ENCODE measurements around the gene GJB5. TPM values are rescaled to one million over a fixed set of nuclear protein-coding genes. Genes with fewer than 3 reads are reported as not detected.
"Not testable (repeated sequence)": the region's sequence is repeated elsewhere in the genome, so short reads cannot be mapped to it uniquely, and the experiment has no call there.

The GJB5 gene
- total and polyA plus RNA-seq, 2 experiments from 2014 or later: not detected

GRCh38 chr1:34768856-34769255 lies 14.0 kb downstream of the GJB5 start:
- no peaks in the 10 kb centered on the region for H3K9me3 ChIP-seq (ENCODE audit: low read depth)
- no peaks in the 10 kb centered on the region for H3K4me1 ChIP-seq (ENCODE audit: low read depth)
- H3K27me3 ChIP-seq: peaks cover 6% of the 10 kb centered on the region
- no peak overlapping the region for H3K4me3 ChIP-seq
- H3K27ac ChIP-seq: no peak overlapping the region
- no peak for DNase-seq (ENCODE audit: low read depth in 1 of 2, low spot score in 1 of 2)
- no peak for TF ChIP-seq CTCF (IDR thresholded peaks at IDR 0.05; ENCODE audit: low read depth, low read length)
- H3K36me3 ChIP-seq: no peaks in the 10 kb centered on the region

DNA sequence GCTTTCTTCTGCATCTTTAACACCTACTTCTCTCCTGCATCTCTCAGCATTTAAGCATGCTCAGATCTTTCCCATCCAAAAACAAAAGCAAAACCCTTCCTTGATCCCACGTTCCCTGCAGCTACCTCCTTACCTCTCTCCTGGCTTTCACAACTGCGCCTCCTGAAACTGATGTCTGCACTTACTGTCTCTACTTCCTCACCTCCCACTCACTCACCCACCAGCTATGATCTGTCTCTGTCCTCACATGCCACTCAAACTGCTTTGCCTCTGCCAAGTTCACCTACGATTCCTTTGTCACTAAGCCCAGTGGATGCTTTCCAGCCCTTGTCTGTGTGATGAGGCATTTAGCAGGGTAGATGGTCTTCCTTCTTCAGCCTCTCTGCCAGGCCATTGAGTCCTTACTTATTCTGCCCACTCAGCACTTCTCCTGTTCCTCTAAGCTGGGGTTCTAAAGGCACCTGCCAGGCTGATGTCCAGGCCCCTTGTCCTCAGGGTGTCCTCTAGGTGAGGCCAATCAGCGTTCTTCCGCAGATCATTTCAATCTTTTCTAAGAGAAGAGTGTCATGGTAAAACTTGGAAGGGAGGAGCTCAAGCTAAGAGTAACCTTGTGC lies 16.2 kb downstream of the GJB5 start:
- TF ChIP-seq CTCF (IDR thresholded peaks at IDR 0.05; ENCODE audit: low read depth, low read length): no peak
- Histone ChIP-seq H3K36me3 (no peaks in the 10 kb centered on the region), H3K4me1 (ENCODE audit: low read depth) (no peaks in the 10 kb centered on the region), H3K4me3 (no peak overlapping the region), H3K27ac (no peak overlapping the region), H3K27me3 (peaks cover 6% of the 10 kb centered on the region), H3K9me3 (ENCODE audit: low read depth) (no peaks in the 10 kb centered on the region)
- DNase-seq (ENCODE audit: low read depth in 1 of 2, low spot score in 1 of 2): no peak

- TF ChIP-seq CTCF (IDR thresholded peaks at IDR 0.05; ENCODE audit: low read depth, low read length): no peak
Measured at GRCh38 chr1:34771573-34772371, 16.9 kb downstream of the GJB5 start.

DNA sequence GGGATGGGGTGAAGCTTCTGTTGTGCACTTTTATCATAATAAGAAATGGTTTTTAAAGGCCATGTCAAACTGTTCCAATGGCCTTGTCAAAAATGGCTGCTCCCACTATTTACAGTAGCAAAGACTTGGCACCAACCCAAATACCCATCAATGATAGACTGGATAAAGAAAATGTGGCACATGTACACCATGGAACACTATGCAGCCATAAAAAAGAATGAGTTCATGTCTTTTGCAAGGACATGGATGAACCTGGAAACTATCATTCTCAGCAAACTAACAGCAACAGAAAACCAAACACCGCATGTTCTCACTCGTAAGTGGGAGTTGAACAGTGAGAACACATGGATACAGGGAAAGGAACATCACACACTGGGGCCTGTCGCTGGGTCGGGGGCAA lies 18.3 kb downstream of the GJB5 start:
- not testable (repeated sequence) for DNase-seq (ENCODE audit: low read depth in 1 of 2, low spot score in 1 of 2); H3K4me1 ChIP-seq (ENCODE audit: low read depth); H3K27ac ChIP-seq; H3K27me3 ChIP-seq; H3K9me3 ChIP-seq (ENCODE audit: low read depth); H3K36me3 ChIP-seq; H3K4me3 ChIP-seq

More at GRCh38 chr1:34771573-34772371, 16.9 kb downstream of the GJB5 start:
- DNase-seq (ENCODE audit: low read depth in 1 of 2, low spot score in 1 of 2): no peak
- no peaks in the 10 kb centered on the region for H3K36me3 ChIP-seq
- H3K9me3 ChIP-seq (ENCODE audit: low read depth): no peaks in the 10 kb centered on the region
- H3K4me3 ChIP-seq: no peak overlapping the region
- H3K27ac ChIP-seq: no peak overlapping the region
- no peaks in the 10 kb centered on the region for H3K4me1 ChIP-seq (ENCODE audit: low read depth)
- peaks cover 6% of the 10 kb centered on the region for H3K27me3 ChIP-seq

- Histone ChIP-seq H3K36me3 (no peaks in the 10 kb centered on the region), H3K4me1 (ENCODE audit: low read depth) (no peaks in the 10 kb centered on the region), H3K27me3 (peaks cover 17% of the 10 kb centered on the region), H3K27ac (no peak overlapping the region), H3K9me3 (ENCODE audit: low read depth) (no peaks in the 10 kb centered on the region), H3K4me3 (no peak overlapping the region)
- TF ChIP-seq CTCF (IDR thresholded peaks at IDR 0.05; ENCODE audit: low read depth, low read length): no peak
- no peak for DNase-seq (ENCODE audit: low read depth in 1 of 2, low spot score in 1 of 2)
Measured at GRCh38 chr1:34774957-34775356, 20.1 kb downstream of the GJB5 start.

- Histone ChIP-seq H3K4me3 (no peak overlapping the region), H3K9me3 (ENCODE audit: low read depth) (no peaks in the 10 kb centered on the region), H3K36me3 (no peaks in the 10 kb centered on the region), H3K4me1 (ENCODE audit: low read depth) (peaks cover 4% of the 10 kb centered on the region), H3K27me3 (peaks cover 33% of the 10 kb centered on the region), H3K27ac (no peak overlapping the region)
- DNase-seq (ENCODE audit: low read depth in 1 of 2, low spot score in 1 of 2): no peak
- TF ChIP-seq CTCF (IDR thresholded peaks at IDR 0.05; ENCODE audit: low read depth, low read length): no peak
Measured at GRCh38 chr1:34776911-34777310, 22.1 kb downstream of the GJB5 start.
